HepG2 (cell line): ENCODE results near the gene ALB. TPM values are rescaled to one million over a fixed set of nuclear protein-coding genes. Genes with fewer than 3 reads are reported as not detected.

Experiments
- CEBPB ChIP-seq: IDR thresholded peaks from 2 replicates; pipeline ENCODE4 v1.6.1; 2011; ENCODE audit warnings: low read depth, low read length, improper control_type of control experiment, borderline replicate concordance
- DPF2 ChIP-seq: sonication (generic); formaldehyde crosslinking; IDR thresholded peaks from 2 replicates; pipeline ENCODE4 v1.4.0; 2020; ENCODE audit warnings: mild to moderate bottlenecking, low read depth, missing genetic modification reagents, borderline replicate concordance
- ELF4 ChIP-seq: sonication (generic); formaldehyde crosslinking; IDR thresholded peaks from 2 replicates; pipeline ENCODE4 v1.5.0; 2020; ENCODE audit warnings: missing genetic modification reagents, mild to moderate bottlenecking, moderate library complexity, borderline replicate concordance
- GFI1 ChIP-seq: sonication (generic); formaldehyde crosslinking; IDR thresholded peaks from 2 replicates; pipeline ENCODE4 v1.5.0; 2020; ENCODE audit warnings: missing genetic modification reagents, mild to moderate bottlenecking, borderline replicate concordance
- HOXA3 ChIP-seq: sonication (generic); formaldehyde crosslinking; IDR thresholded peaks from 2 replicates; pipeline ENCODE4 v1.5.0; 2020; ENCODE audit warnings: missing genetic modification reagents
- ISX ChIP-seq: sonication (generic); formaldehyde crosslinking; conservative IDR thresholded peaks from 2 replicates; pipeline ENCODE4 v1.5.0; 2020; ENCODE audit warnings: missing genetic modification reagents
- JARID2 ChIP-seq: sonication (generic); formaldehyde crosslinking; IDR thresholded peaks from 2 replicates; pipeline ENCODE4 v1.8.1; 2023; ENCODE audit warnings: missing genetic modification reagents, inconsistent platforms; ENCODE audit not compliant: insufficient replicate concordance
- KDM6A ChIP-seq: IDR thresholded peaks from 2 replicates; pipeline ENCODE4 v1.6.1; 2016; ENCODE audit warnings: low read depth
- NCOA2 ChIP-seq: sonication (generic); formaldehyde crosslinking; IDR thresholded peaks from 2 replicates; pipeline ENCODE4 v1.8.0; 2022; ENCODE audit warnings: inconsistent platforms
- NFYC ChIP-seq: IDR thresholded peaks from 2 replicates; pipeline ENCODE4 v1.6.1; 2016; ENCODE audit warnings: missing genetic modification reagents, missing compliant biosample characterization
- POGZ ChIP-seq: sonication (generic); formaldehyde crosslinking; IDR thresholded peaks from 2 replicates; pipeline ENCODE4 v1.4.0; 2020; ENCODE audit warnings: mild to moderate bottlenecking, missing genetic modification reagents
- POLR2AphosphoS5 ChIP-seq: IDR thresholded peaks from 2 replicates; pipeline ENCODE4 v1.6.1; 2012; ENCODE audit warnings: low read depth, low read length
- RXRA ChIP-seq: sonication (generic); formaldehyde crosslinking; IDR thresholded peaks from 2 replicates; pipeline ENCODE4 v1.5.1; 2020; ENCODE audit warnings: missing genetic modification reagents
- SOX6 ChIP-seq, 2 experiments: fragments of 450-650 bp in 1 of 2; sonication (generic) in 1 of 2; formaldehyde crosslinking in 1 of 2; IDR thresholded peaks; 2 replicates each; pipeline versions ENCODE4 v1.4.0 to v1.6.1; 2017 to 2020; ENCODE audit warnings: antibody characterized with exemption in 1 of 2, mild to moderate bottlenecking in 1 of 2, missing genetic modification reagents in 1 of 2
- SRSF4 ChIP-seq: fragments of 200-400 bp; formaldehyde crosslinking; IDR thresholded peaks from one replicate; pipeline ENCODE4 v1.6.1; 2018; ENCODE audit warnings: mild to moderate bottlenecking, low read depth, low read length, moderate library complexity; ENCODE audit not compliant: poor library complexity, severe bottlenecking
- ZNF207 ChIP-seq: fragments of 450-650 bp; IDR thresholded peaks from 2 replicates; pipeline ENCODE4 v1.6.1; 2016; ENCODE audit warnings: antibody characterized with exemption, borderline replicate concordance
- ZNF251 ChIP-seq: sonication (generic); formaldehyde crosslinking; IDR thresholded peaks from 2 replicates; pipeline ENCODE4 v1.9.0; 2021; ENCODE audit warnings: mild to moderate bottlenecking, missing genetic modification reagents
- ZNF260 ChIP-seq: sonication (generic); formaldehyde crosslinking; IDR thresholded peaks from 2 replicates; pipeline ENCODE4 v1.4.0; 2020; ENCODE audit warnings: missing genetic modification reagents, low read depth, mild to moderate bottlenecking, borderline replicate concordance
- ZNF564 ChIP-seq: sonication (generic); formaldehyde crosslinking; IDR thresholded peaks from 2 replicates; pipeline ENCODE4 v1.8.1; 2023; ENCODE audit warnings: mild to moderate bottlenecking, missing genetic modification reagents
- ZNF883 ChIP-seq: sonication (generic); formaldehyde crosslinking; IDR thresholded peaks from 2 replicates; pipeline ENCODE4 v1.5.1; 2020; ENCODE audit warnings: mild to moderate bottlenecking, missing genetic modification reagents; ENCODE audit errors: not compliant biosample characterization
- polyA plus RNA-seq, 8 experiments: library from polyadenylated mRNA; depleted of rRNA in 3 of 8; stranded (reverse) in 7 of 8; unstranded in 1 of 8; fragments of >200 nt; fragmentation: Illumina TruSeq in 4 of 8; extraction: Trizol in 4 of 8; gene quantifications; 2 replicates each; pipeline versions ENCODE4 v1.2.1 to v1.2.3, GENCODE V29; 2011 to 2016; ENCODE audit warnings: low read depth in 4 of 8, missing spikeins in 1 of 8, mixed read lengths in 1 of 8; ENCODE audit not compliant: insufficient read depth in 1 of 8
- total RNA-seq, 5 experiments: library from RNA; depleted of rRNA; stranded (reverse); fragments of >200 nt; fragmentation: Illumina TruSeq; extraction: Trizol; gene quantifications; 2 replicates each; pipeline ENCODE4 v1.2.3, GENCODE V29; 2016; ENCODE audit warnings: low read depth in 1 of 5
- TF ChIP-seq, protein P1 (sequence below): sonication (generic); formaldehyde crosslinking; IDR thresholded peaks from 2 replicates; pipeline ENCODE4 v1.8.1; 2022; ENCODE audit warnings: mild to moderate bottlenecking, missing genetic modification reagents
- TF ChIP-seq, protein P2 (sequence below): IDR thresholded peaks from 2 replicates; pipeline ENCODE4 v1.6.1; 2016; ENCODE audit warnings: control low read depth
- TF ChIP-seq, protein P3 (sequence below): sonication (generic); formaldehyde crosslinking; IDR thresholded peaks from 2 replicates; pipeline ENCODE4 v1.9.0; 2021; ENCODE audit warnings: missing genetic modification reagents, mild to moderate bottlenecking, borderline replicate concordance

The ALB gene
- total and polyA plus RNA-seq, 2 of the 13 experiments (the other 11 are each of a cell fraction or from before 2014, with no cell fraction given) = 22,259 to 22,625 TPM

DNA sequence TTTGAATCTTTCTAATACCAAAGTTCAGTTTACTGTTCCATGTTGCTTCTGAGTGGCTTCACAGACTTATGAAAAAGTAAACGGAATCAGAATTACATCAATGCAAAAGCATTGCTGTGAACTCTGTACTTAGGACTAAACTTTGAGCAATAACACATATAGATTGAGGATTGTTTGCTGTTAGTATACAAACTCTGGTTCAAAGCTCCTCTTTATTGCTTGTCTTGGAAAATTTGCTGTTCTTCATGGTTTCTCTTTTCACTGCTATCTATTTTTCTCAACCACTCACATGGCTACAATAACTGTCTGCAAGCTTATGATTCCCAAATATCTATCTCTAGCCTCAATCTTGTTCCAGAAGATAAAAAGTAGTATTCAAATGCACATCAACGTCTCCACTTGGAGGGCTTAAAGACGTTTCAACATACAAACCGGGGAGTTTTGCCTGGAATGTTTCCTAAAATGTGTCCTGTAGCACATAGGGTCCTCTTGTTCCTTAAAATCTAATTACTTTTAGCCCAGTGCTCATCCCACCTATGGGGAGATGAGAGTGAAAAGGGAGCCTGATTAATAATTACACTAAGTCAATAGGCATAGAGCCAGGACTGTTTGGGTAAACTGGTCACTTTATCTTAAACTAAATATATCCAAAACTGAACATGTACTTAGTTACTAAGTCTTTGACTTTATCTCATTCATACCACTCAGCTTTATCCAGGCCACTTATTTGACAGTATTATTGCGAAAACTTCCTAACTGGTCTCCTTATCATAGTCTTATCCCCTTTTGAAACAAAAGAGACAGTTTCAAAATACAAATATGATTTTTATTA lies 28.3 kb downstream of the ALB start (continued):
- TF ChIP-seq HOXA3 (no peak), ZNF251 (CRISPR knock-in tag) (no peak), NCOA2 (CRISPR knock-in tag) (peak; percentile 97), ZNF260 (CRISPR knock-in tag) (no peak), SRSF4 (no peak), ZNF564 (CRISPR knock-in tag) (no peak), CEBPB (peak; percentile 94), POLR2AphosphoS5 (peak; percentile 32; the same call in 1 of the 2 replicates), POGZ (CRISPR knock-in tag) (peak; percentile 52; the same call in 1 of the 2 replicates), SOX6 (IDR thresholded peaks at IDR 0.05) (no peak), SOX6 (CRISPR knock-in tag; IDR thresholded peaks at IDR 0.05) (peak; percentile 84), ZNF883 (CRISPR knock-in tag) (no peak), JARID2 (CRISPR knock-in tag) (no peak), DPF2 (CRISPR knock-in tag) (peak; percentile 77), GFI1 (CRISPR knock-in tag) (peak; percentile 72), NFYC (CRISPR knock-in tag) (no peak), RXRA (CRISPR knock-in tag) (no peak; the same call in 1 of the 2 replicates), ZNF207 (no peak), KDM6A (CRISPR knock-in tag) (peak; percentile 96), ELF4 (CRISPR knock-in tag) (no peak), ISX (CRISPR knock-in tag) (no peak)
- TF ChIP-seq, protein P1, sequence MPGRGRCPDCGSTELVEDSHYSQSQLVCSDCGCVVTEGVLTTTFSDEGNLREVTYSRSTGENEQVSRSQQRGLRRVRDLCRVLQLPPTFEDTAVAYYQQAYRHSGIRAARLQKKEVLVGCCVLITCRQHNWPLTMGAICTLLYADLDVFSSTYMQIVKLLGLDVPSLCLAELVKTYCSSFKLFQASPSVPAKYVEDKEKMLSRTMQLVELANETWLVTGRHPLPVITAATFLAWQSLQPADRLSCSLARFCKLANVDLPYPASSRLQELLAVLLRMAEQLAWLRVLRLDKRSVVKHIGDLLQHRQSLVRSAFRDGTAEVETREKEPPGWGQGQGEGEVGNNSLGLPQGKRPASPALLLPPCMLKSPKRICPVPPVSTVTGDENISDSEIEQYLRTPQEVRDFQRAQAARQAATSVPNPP (CRISPR knock-in tag) = 0 out of 2 replicates have a peak, but pooled peaks have one; percentile 46
- TF ChIP-seq, protein P2, sequence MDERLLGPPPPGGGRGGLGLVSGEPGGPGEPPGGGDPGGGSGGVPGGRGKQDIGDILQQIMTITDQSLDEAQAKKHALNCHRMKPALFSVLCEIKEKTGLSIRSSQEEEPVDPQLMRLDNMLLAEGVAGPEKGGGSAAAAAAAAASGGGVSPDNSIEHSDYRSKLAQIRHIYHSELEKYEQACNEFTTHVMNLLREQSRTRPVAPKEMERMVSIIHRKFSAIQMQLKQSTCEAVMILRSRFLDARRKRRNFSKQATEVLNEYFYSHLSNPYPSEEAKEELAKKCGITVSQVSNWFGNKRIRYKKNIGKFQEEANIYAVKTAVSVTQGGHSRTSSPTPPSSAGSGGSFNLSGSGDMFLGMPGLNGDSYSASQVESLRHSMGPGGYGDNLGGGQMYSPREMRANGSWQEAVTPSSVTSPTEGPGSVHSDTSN (CRISPR knock-in tag) = no peak
- TF ChIP-seq, protein P3, sequence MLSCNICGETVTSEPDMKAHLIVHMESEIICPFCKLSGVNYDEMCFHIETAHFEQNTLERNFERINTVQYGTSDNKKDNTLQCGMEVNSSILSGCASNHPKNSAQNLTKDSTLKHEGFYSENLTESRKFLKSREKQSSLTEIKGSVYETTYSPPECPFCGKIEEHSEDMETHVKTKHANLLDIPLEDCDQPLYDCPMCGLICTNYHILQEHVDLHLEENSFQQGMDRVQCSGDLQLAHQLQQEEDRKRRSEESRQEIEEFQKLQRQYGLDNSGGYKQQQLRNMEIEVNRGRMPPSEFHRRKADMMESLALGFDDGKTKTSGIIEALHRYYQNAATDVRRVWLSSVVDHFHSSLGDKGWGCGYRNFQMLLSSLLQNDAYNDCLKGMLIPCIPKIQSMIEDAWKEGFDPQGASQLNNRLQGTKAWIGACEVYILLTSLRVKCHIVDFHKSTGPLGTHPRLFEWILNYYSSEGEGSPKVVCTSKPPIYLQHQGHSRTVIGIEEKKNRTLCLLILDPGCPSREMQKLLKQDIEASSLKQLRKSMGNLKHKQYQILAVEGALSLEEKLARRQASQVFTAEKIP (CRISPR knock-in tag) = no peak
